HepG2 (cell line): Measurements from ENCODE around the gene BGN. TPM values are rescaled to one million over a fixed set of nuclear protein-coding genes. Genes with fewer than 3 reads are reported as not detected.

Experiments
- ATAC-seq: fragments of 200-7000 bp; cut with Tn5 transposase; 3 replicates; pipeline ENCODE4 v1.9.1; 2020; ENCODE audit warnings: mild to moderate bottlenecking, moderate library complexity
- BruUV-seq: library from RNA; stranded (reverse); fragments of 400-500 nt; replicated peaks from 2 replicates; lab custom pipeline; 2021; lab: Mats Ljungman, UMichigan
- CTCF ChIA-PET: fragments of 300-600 bp; formaldehyde crosslinking; extraction: SDS; loops from one replicate; lab custom pipeline; 2021; ENCODE audit warnings: low total read pairs, inconsistent platforms, low intra/inter-chr PET ratio; lab: Yijun Ruan, JAX
- POLR2A ChIA-PET: fragments of 350-600 bp; sonication (Branson Sonifier 250); formaldehyde crosslinking; loops from one replicate; lab custom pipeline; 2020; ENCODE audit warnings: antibody characterized with exemption, inconsistent platforms; lab: Yijun Ruan, JAX
- DNase-seq: peaks from one replicate; pipeline ENCODE4 v3.0.0-alpha.2; 2015; ENCODE audit warnings: low spot score
- FAIRE-seq: peaks from 3 replicates; lab custom pipeline; 2011; peaks lifted over from hg19 to GRCh38; lab: Jason Lieb, UNC
- H2AFZ ChIP-seq: one replicate; pipeline ENCODE4 v1.6.1; 2011; ENCODE audit warnings: low read length, inconsistent platforms
- H3K27ac ChIP-seq: fragments of 300-600 bp; 3 replicates; pipeline ENCODE4 v1.8.0; 2011; ENCODE audit warnings: mixed run types, mild to moderate bottlenecking, mixed read lengths, low read length, inconsistent platforms; ENCODE audit not compliant: insufficient read depth; ENCODE audit errors: extremely low read length
- H3K27me3 ChIP-seq, 2 experiments: fragments of 200-600 bp in 1 of 2; 2 replicates in 1 of 2; 3 replicates in 1 of 2; pipeline versions ENCODE4 v1.6.0 to v1.8.0; 2011; ENCODE audit warnings: low read length in 2 of 2, mild to moderate bottlenecking in 2 of 2, moderate library complexity in 2 of 2, inconsistent platforms in 1 of 2; ENCODE audit not compliant: insufficient read depth in 2 of 2, control insufficient read depth in 1 of 2
- H3K36me3 ChIP-seq, 2 experiments: fragments of 200-600 bp in 1 of 2; replicated peaks in 1 of 2; 2 replicates in 1 of 2; 3 replicates in 1 of 2; pipeline versions ENCODE4 v1.5.1 to v1.8.0; 2011; ENCODE audit warnings: low read length in 2 of 2, inconsistent platforms in 1 of 2; ENCODE audit not compliant: insufficient read depth in 2 of 2, control insufficient read depth in 1 of 2
- H3K4me1 ChIP-seq: 2 replicates; pipeline ENCODE4 v1.5.1; 2012; ENCODE audit warnings: low read length, inconsistent platforms; ENCODE audit not compliant: insufficient read depth
- H3K4me2 ChIP-seq: 2 replicates; pipeline ENCODE4 v1.6.0; 2011; ENCODE audit warnings: low read depth, low read length, inconsistent platforms
- H3K4me3 ChIP-seq, 3 experiments: fragments of 200-600 bp in 1 of 3; sonication (generic), shearing (Covaris generic) in 1 of 3; replicated peaks in 1 of 3; 2 replicates each; pipeline ENCODE4 v1.5.1; 2011 to 2016; ENCODE audit warnings: low read length in 3 of 3, inconsistent platforms in 2 of 3, low read depth in 2 of 3, mild to moderate bottlenecking in 2 of 3, control low read depth in 1 of 3, mixed read lengths in 1 of 3; ENCODE audit not compliant: insufficient read depth in 1 of 3
- H3K79me2 ChIP-seq: one replicate; pipeline ENCODE4 v1.6.1; 2011; ENCODE audit warnings: low read length, inconsistent platforms; ENCODE audit not compliant: insufficient read depth
- H3K9ac ChIP-seq: 2 replicates; pipeline ENCODE4 v1.6.0; 2011; ENCODE audit warnings: mild to moderate bottlenecking, low read depth, low read length, inconsistent platforms; ENCODE audit not compliant: insufficient read depth
- H3K9me3 ChIP-seq: 2 replicates; pipeline ENCODE4 v1.5.1; 2012; ENCODE audit warnings: mild to moderate bottlenecking, low read length
- H4K20me1 ChIP-seq: 2 replicates; pipeline ENCODE4 v1.6.0; 2011; ENCODE audit warnings: inconsistent platforms, mild to moderate bottlenecking, low read length, moderate library complexity; ENCODE audit not compliant: insufficient read depth
- HNF4A ChIP-seq: sonication (generic); formaldehyde crosslinking; IDR thresholded peaks from 2 replicates; pipeline ENCODE4 v1.4.0; 2020; ENCODE audit warnings: missing genetic modification reagents
- KDM6A ChIP-seq: IDR thresholded peaks from 2 replicates; pipeline ENCODE4 v1.6.1; 2016; ENCODE audit warnings: low read depth
- MLLT10 ChIP-seq: sonication (generic); formaldehyde crosslinking; IDR thresholded peaks from 2 replicates; pipeline ENCODE4 v1.4.0; 2020; ENCODE audit warnings: missing genetic modification reagents
- PATZ1 ChIP-seq: sonication (generic); formaldehyde crosslinking; IDR thresholded peaks from 2 replicates; pipeline ENCODE4 v1.4.0; 2020; ENCODE audit warnings: missing genetic modification reagents
- ZNF253 ChIP-seq: sonication (generic); formaldehyde crosslinking; IDR thresholded peaks from 2 replicates; pipeline ENCODE4 v1.8.0; 2022; ENCODE audit warnings: mild to moderate bottlenecking, missing genetic modification reagents, borderline replicate concordance
- ZNF282 ChIP-seq: fragments of 450-650 bp; IDR thresholded peaks from 2 replicates; pipeline ENCODE4 v1.6.1; 2018; ENCODE audit not compliant: partially characterized antibody
- ZNF770 ChIP-seq: sonication (generic); formaldehyde crosslinking; IDR thresholded peaks from 2 replicates; pipeline ENCODE4 v1.5.0; 2020; ENCODE audit warnings: mild to moderate bottlenecking, missing genetic modification reagents
- WGBS: methylation state at CpG from one replicate; pipeline ENCODE4 v1.1.6; 2017; ENCODE audit warnings: low lambda C conversion rate; 5-methylcytosine and 5-hydroxymethylcytosine counted together
- in situ Hi-C: cut with HindIII; loops from 2 replicates; pipeline ENCODE4 v1.10.0; 2017; ENCODE audit warnings: low pct_unique_long_range_greater_than_20kb; ENCODE audit not compliant: extremely low pct_ligation_motif_present
- intact Hi-C: fragments of 100-400 bp; cut with micrococcal nuclease; formaldehyde crosslinking; loops from one replicate; pipeline ENCODE4 v1.10.0; 2022; ENCODE audit not compliant: unreplicated experiment
- polyA plus RNA-seq, 8 experiments: library from polyadenylated mRNA; depleted of rRNA in 3 of 8; stranded (reverse) in 7 of 8; unstranded in 1 of 8; fragments of >200 nt; fragmentation: Illumina TruSeq in 4 of 8; extraction: Trizol in 4 of 8; gene quantifications; 2 replicates each; pipeline versions ENCODE4 v1.2.1 to v1.2.3, GENCODE V29; 2011 to 2016; ENCODE audit warnings: low read depth in 4 of 8, missing spikeins in 1 of 8, mixed read lengths in 1 of 8; ENCODE audit not compliant: insufficient read depth in 1 of 8
- total RNA-seq, 5 experiments: library from RNA; depleted of rRNA; stranded (reverse); fragments of >200 nt; fragmentation: Illumina TruSeq; extraction: Trizol; gene quantifications; 2 replicates each; pipeline ENCODE4 v1.2.3, GENCODE V29; 2016; ENCODE audit warnings: low read depth in 1 of 5

BGN gene
- total and polyA plus RNA-seq, 2 of the 13 experiments (the other 11 are each of a cell fraction or from before 2014, with no cell fraction given): 0.18 to 0.63 TPM

- Histone ChIP-seq H3K36me3 (no peaks in the 10 kb centered on the region), H3K27me3 (peaks cover 11 to 29% of the 10 kb centered on the region in 2 experiments; a peak in 3 of 5 replicates), H3K4me1 (0 out of 2 replicates have a peak, but pooled peaks cover 16% of the 10 kb centered on the region), H3K79me2 (no peaks in the 10 kb centered on the region), H3K9me3 (no peaks in the 10 kb centered on the region), H3K4me2 (peak overlapping the region; percentile 12; the same call in 1 of the 2 replicates), H3K4me3 (no peak overlapping the region), H4K20me1 (no peaks in the 10 kb centered on the region), H2AFZ (no peak overlapping the region), H3K9ac (no peak overlapping the region), H3K27ac (no peak overlapping the region)
- TF ChIP-seq KDM6A (CRISPR knock-in tag) (no peak), MLLT10 (no peak), ZNF282 (no peak), ZNF770 (CRISPR knock-in tag) (no peak), ZNF253 (CRISPR knock-in tag) (no peak), HNF4A (CRISPR knock-in tag) (peak; percentile 39), PATZ1 (CRISPR knock-in tag) (peak; percentile 75; the same call in 1 of the 2 replicates)
- ChIA-PET CTCF (no interaction called here), POLR2A (no interaction called here)
- WGBS: 0% methylated on average over 1 of the region's 8 CpGs
- no peak for FAIRE-seq
- no peak for DNase-seq
- no peak for ATAC-seq
- in situ Hi-C loops: no loop called here
- intact Hi-C loops: no loop called here
- no TSS peak for BruUV-seq
Measured at GRCh38 chrX:153544727-153545126, 49.9 kb downstream of the BGN start.
